ENCODE results near the gene COL18A1.
"Not testable (repeated sequence)": the region's sequence is repeated elsewhere in the genome, so short reads cannot be mapped to it uniquely, and the experiment has no call there.

The COL18A1 gene

DNA sequence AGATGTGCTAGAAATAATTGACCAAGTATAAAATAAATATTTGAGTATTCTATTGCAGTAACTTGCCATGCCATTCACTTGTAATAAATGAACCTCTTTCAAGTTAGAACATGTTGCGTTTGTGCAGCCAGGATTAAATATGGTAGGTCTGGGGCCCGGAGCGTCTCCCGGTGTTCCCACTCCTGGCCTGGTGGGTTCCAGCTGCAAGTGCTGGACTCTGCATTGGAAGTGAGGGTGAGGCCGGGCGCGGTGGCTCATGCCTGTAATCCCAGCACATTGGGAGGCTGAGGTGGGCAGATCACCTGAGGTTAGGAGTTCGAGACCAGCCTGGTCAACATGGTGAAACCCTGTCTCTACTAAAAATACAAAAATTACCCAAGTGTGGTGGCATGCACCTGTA, 156.3 kb downstream of the COL18A1 start:
- not testable (repeated sequence) for DNase-seq (ENCODE audit: low read depth)

DNA sequence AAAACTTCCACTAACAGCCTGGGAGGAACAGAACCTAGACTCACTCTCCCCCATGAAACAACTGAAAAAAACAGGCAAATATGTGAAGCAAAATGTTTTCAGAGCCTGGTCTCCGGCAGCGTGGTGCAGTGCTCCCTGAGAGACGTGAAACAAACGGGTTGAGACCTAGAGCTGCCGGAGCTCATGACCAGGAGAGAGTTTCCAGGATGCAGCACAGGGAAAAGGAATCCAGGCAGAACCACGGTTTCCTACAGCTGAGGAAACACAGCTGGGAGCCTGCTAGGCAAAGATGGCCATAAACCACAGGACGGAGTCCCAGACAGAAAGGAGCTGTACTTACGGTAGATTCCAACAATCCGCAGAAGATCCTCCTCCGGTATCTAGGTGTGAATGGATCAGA, 157.4 kb downstream of the COL18A1 start:
- DNase-seq (ENCODE audit: low read depth): no peak

- DNase-seq (ENCODE audit: low read depth): no peak
These were observed 158.0 kb downstream of the COL18A1 start for GRCh38 chr21:45562965-45563364.
